ENCODE data around the gene GSTT2.
A peak's percentile ranks its signal among the peaks of the same experiment; 100 is the strongest.

The GSTT2 gene

DNA sequence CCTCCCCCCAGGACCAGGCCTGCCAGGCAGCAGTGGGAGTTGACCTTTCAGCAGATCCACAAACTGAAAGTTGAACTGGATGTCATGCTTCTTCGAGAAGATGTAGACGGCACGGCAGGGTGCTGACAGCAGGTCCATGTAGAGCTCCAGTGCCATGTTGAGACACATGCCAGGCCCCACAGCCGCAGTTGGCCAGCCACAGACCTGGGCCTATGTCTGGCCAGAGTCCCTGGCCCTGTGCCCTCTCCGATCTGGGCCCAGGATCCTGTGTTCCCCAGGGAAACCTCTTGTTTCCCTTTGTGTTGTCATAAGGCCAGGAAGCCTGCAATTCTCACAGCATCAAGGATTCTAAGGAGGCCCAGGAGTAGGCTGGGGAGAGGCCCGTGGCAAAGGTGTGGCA is 25.3 kb downstream of the GSTT2 start, which contains the start of gene GSTT4:
GSTT4 (minus strand) TSS at position 253 of the 400 bp plus-strand sequence; CDS start at position 156, 97 bp downstream.
- Histone ChIP-seq H3K27me3 (no peaks in the 10 kb centered on the region), H3K27ac (peak within 1 kb of the TSS; percentile 53 to 73), H3K4me1 (peaks cover 0 to 17% (median 11%) of the 10 kb centered on the region in 4 donors), H3K36me3 (no peaks in the 10 kb centered on the region), H3K9me3 (no peaks in the 10 kb centered on the region), H3K4me3 (no peak within 1 kb of the TSS)
- DNase-seq: peak in 1 of 2 donors; percentile 87
- intact Hi-C loops (cut with DNase I; ENCODE audit: low total_unique reads): no loop called here
- no peak for TF ChIP-seq CTCF (IDR thresholded peaks at IDR 0.05)

DNA sequence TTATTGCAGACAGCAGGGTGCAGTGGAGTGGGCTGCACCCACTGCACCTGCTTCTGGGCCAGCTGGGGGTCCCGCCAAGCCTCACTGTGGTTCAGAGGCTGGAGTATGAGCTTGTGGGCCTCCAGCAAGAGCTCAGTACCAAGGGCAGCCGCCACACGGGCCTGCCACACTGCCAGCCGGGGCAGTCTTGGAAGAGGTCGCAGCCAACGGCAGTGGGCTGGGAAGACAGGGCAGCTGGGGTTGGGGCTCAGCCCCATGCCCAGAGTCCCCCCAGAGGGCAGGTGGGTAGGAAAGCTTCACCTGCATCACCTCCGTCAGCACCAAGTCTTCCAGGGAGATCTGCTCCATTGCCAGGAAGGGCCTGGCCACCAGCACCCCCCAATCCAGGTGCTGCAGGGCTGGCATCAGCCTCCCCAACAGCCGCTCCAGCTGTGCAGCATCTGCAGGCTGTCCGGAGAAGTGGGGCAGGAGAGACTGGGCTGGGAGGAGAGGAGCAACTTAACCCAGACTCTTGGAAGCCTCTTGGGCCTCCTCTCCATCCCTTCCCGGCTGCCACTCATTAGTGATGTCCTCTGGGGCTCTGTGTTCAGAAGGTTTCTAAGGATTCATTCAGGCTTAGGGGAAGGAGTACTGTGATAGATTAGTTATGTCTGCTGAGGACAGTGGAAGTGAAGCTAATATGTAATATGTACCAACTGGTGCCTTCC is 26.4 kb downstream of the GSTT2 start:
- Histone ChIP-seq H3K27me3 (no peaks in the 10 kb centered on the region), H3K4me3 (no peak overlapping the region), H3K4me1 (peaks cover 0 to 21% (median 11%) of the 10 kb centered on the region in 4 donors), H3K9me3 (no peaks in the 10 kb centered on the region), H3K27ac (peak overlapping the region in 1 of 2 donors; percentile 73), H3K36me3 (no peaks in the 10 kb centered on the region)
- TF ChIP-seq CTCF (IDR thresholded peaks at IDR 0.05): no peak
- no peak for DNase-seq
- intact Hi-C loops (cut with DNase I; ENCODE audit: low total_unique reads): no loop called here

DNA sequence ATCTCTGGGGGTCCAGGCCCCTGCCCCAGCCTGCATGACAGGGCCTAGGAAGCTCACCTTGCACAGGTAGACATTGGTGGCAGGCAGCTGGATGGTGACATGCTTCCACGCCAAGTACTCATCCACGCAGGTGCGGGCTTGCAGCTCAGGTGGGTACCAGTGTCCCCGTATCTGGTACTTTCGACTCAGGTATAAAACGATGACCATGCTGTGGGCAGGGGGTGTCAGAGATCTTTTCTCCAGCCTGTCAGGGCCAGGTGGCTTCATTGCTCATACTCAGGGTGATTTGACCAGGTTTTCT is 26.9 kb downstream of the GSTT2 start:
- Histone ChIP-seq H3K9me3 (no peaks in the 10 kb centered on the region), H3K27me3 (no peaks in the 10 kb centered on the region), H3K4me3 (no peak overlapping the region), H3K36me3 (no peaks in the 10 kb centered on the region), H3K4me1 (peaks cover 0 to 21% (median 15%) of the 10 kb centered on the region in 4 donors), H3K27ac (no peak overlapping the region)
- intact Hi-C loops (cut with DNase I; ENCODE audit: low total_unique reads): no loop called here
- no peak for TF ChIP-seq CTCF (IDR thresholded peaks at IDR 0.05)
- DNase-seq: no peak

- DNase-seq: no peak
These were observed 27.5 kb downstream of the GSTT2 start for GRCh38 chr22:24007253-24008021.

DNA sequence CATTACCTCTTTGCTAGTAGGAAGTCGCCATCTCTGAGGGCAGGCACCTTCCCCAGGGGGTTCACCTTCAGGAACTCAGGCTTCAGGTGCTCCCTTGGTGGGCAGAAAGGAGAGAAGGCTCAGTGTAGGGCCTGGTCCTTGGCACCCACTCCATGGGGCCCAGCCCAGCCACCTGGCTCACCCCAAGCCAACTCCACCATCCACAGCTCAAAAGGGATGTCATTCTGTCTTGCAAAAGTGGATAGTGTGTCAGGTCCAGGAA is 28.0 kb downstream of the GSTT2 start:
- Histone ChIP-seq H3K27me3 (no peaks in the 10 kb centered on the region), H3K4me1 (peaks cover 0 to 30% (median 25%) of the 10 kb centered on the region in 4 donors), H3K27ac (no peak overlapping the region), H3K36me3 (no peaks in the 10 kb centered on the region), H3K4me3 (no peak overlapping the region), H3K9me3 (no peaks in the 10 kb centered on the region)
- no peak for DNase-seq
- TF ChIP-seq CTCF (IDR thresholded peaks at IDR 0.05): no peak
- intact Hi-C loops (cut with DNase I; ENCODE audit: low total_unique reads): no loop called here

More at GRCh38 chr22:24007253-24008021, 27.5 kb downstream of the GSTT2 start:
- H3K27me3 ChIP-seq: no peaks in the 10 kb centered on the region
- no peak overlapping the region for H3K27ac ChIP-seq
- H3K9me3 ChIP-seq: no peaks in the 10 kb centered on the region
- peaks cover 0 to 25% (median 20%) of the 10 kb centered on the region in 4 donors for H3K4me1 ChIP-seq
- intact Hi-C loops (cut with DNase I; ENCODE audit: low total_unique reads): no loop called here
- H3K4me3 ChIP-seq: no peak overlapping the region
- H3K36me3 ChIP-seq: no peaks in the 10 kb centered on the region
- TF ChIP-seq CTCF (IDR thresholded peaks at IDR 0.05): no peak
